H9 (cell line): ENCODE results near the gene RBL1. TPM values are rescaled to one million over a fixed set of nuclear protein-coding genes. Genes with fewer than 3 reads are reported as not detected.

ENCODE experiments used
- DNase-seq: peaks from one replicate; pipeline ENCODE4 v3.0.0-alpha.2; 2017
- H2AFZ ChIP-seq: one replicate; pipeline ENCODE4 v1.6.1; 2013; ENCODE audit warnings: mild to moderate bottlenecking, low read length, control low read depth, moderate library complexity
- H2AK5ac ChIP-seq: 2 replicates; pipeline ENCODE4 v1.6.1; 2013; ENCODE audit warnings: low read length, control low read depth, mixed read lengths; ENCODE audit not compliant: insufficient read length
- H2BK120ac ChIP-seq: one replicate; pipeline ENCODE4 v1.6.1; 2013; ENCODE audit warnings: low read depth, mild to moderate bottlenecking, low read length, control low read depth, inconsistent platforms; ENCODE audit not compliant: poor library complexity, severe bottlenecking
- H2BK12ac ChIP-seq: 2 replicates; pipeline ENCODE4 v1.6.1; 2013; ENCODE audit warnings: low read length, control low read depth, mixed read lengths, low read depth; ENCODE audit not compliant: insufficient read length
- H2BK15ac ChIP-seq: 2 replicates; pipeline ENCODE4 v1.6.1; 2013; ENCODE audit warnings: low read depth, low read length, control low read depth
- H2BK20ac ChIP-seq: one replicate; pipeline ENCODE4 v1.6.1; 2013; ENCODE audit warnings: low read depth, mild to moderate bottlenecking, low read length, control low read depth, inconsistent platforms; ENCODE audit not compliant: poor library complexity, severe bottlenecking
- H2BK5ac ChIP-seq: 2 replicates; pipeline ENCODE4 v1.6.1; 2013; ENCODE audit warnings: low read length, control low read depth, mixed read lengths; ENCODE audit not compliant: insufficient read length
- H3K14ac ChIP-seq: 2 replicates; pipeline ENCODE4 v1.6.1; 2013; ENCODE audit warnings: low read length, control low read depth; ENCODE audit not compliant: insufficient read depth
- H3K18ac ChIP-seq: 2 replicates; pipeline ENCODE4 v1.6.1; 2013; ENCODE audit warnings: low read depth, mild to moderate bottlenecking, mixed read lengths, low read length, control low read depth; ENCODE audit not compliant: insufficient read length
- H3K23ac ChIP-seq: 2 replicates; pipeline ENCODE4 v1.6.1; 2013; ENCODE audit warnings: low read length, control low read depth, mixed read lengths, low read depth; ENCODE audit not compliant: insufficient read length
- H3K23me2 ChIP-seq: 2 replicates; pipeline ENCODE4 v1.6.1; 2013; ENCODE audit warnings: low read depth, mild to moderate bottlenecking, mixed read lengths, low read length, control low read depth; ENCODE audit not compliant: insufficient read length, poor library complexity, severe bottlenecking
- H3K27ac ChIP-seq: 2 replicates; pipeline ENCODE4 v1.5.1; 2013; ENCODE audit warnings: low read length, control low read depth, mixed read lengths, low read depth; ENCODE audit not compliant: insufficient read length
- H3K27me3 ChIP-seq: 2 replicates; pipeline ENCODE4 v1.6.1; 2013; ENCODE audit warnings: low read length, control low read depth, inconsistent platforms; ENCODE audit not compliant: insufficient read depth
- H3K4ac ChIP-seq: 2 replicates; pipeline ENCODE4 v1.6.1; 2013; ENCODE audit warnings: low read depth, mild to moderate bottlenecking, control low read depth, inconsistent platforms, low read length, moderate library complexity
- H3K4me1 ChIP-seq: 2 replicates; pipeline ENCODE4 v1.6.1; 2013; ENCODE audit warnings: low read length, control low read depth, inconsistent platforms; ENCODE audit not compliant: insufficient read depth
- H3K4me2 ChIP-seq: 2 replicates; pipeline ENCODE4 v1.6.1; 2013; ENCODE audit warnings: low read length, control low read depth, mixed read lengths; ENCODE audit not compliant: insufficient read length, insufficient read depth
- H3K56ac ChIP-seq: 2 replicates; pipeline ENCODE4 v1.6.1; 2013; ENCODE audit warnings: low read depth, mild to moderate bottlenecking, mixed read lengths, low read length, control low read depth; ENCODE audit not compliant: insufficient read length
- H3K79me1 ChIP-seq: 2 replicates; pipeline ENCODE4 v1.6.1; 2013; ENCODE audit warnings: low read depth, mild to moderate bottlenecking, moderate library complexity, low read length, control low read depth, inconsistent platforms; ENCODE audit not compliant: insufficient read depth, poor library complexity, severe bottlenecking
- H3K79me2 ChIP-seq: 2 replicates; pipeline ENCODE4 v1.6.1; 2013; ENCODE audit warnings: low read length, control low read depth, inconsistent platforms; ENCODE audit not compliant: insufficient read depth
- H3K9ac ChIP-seq: 2 replicates; pipeline ENCODE4 v1.6.1; 2013; ENCODE audit warnings: low read length, control low read depth, mixed read lengths; ENCODE audit not compliant: insufficient read length; ENCODE audit errors: extremely low read depth
- H3K9me3 ChIP-seq: one replicate; pipeline ENCODE4 v1.6.1; 2013; ENCODE audit warnings: low read depth, low read length, inconsistent platforms; ENCODE audit not compliant: control insufficient read depth
- H3T11ph ChIP-seq: one replicate; pipeline ENCODE4 v1.6.1; 2013; ENCODE audit warnings: mild to moderate bottlenecking, low read length, control low read depth, inconsistent platforms
- H4K20me1 ChIP-seq: one replicate; pipeline ENCODE4 v1.6.1; 2013; ENCODE audit not compliant: control insufficient read depth, insufficient read length, insufficient read depth
- H4K5ac ChIP-seq: 2 replicates; pipeline ENCODE4 v1.6.1; 2013; ENCODE audit warnings: low read depth, mild to moderate bottlenecking, mixed read lengths, low read length, control low read depth; ENCODE audit not compliant: insufficient read length
- H4K8ac ChIP-seq: replicated peaks from 2 replicates; pipeline ENCODE4 v1.6.1; 2013; ENCODE audit warnings: low read length, control low read depth, mixed read lengths, low read depth; ENCODE audit not compliant: insufficient read length
- H4K91ac ChIP-seq: 2 replicates; pipeline ENCODE4 v1.6.1; 2013; ENCODE audit warnings: low read depth, mild to moderate bottlenecking, moderate library complexity, mixed read lengths, low read length, control low read depth; ENCODE audit not compliant: insufficient read length
- H3K27ac Mint-ChIP-seq, 3 experiments: 2 replicates in 2 of 3; 3 replicates in 1 of 3; pipeline ENCODE4 v1.8.0; 2020 to 2021; ENCODE audit warnings: mixed read lengths in 3 of 3, mild to moderate bottlenecking in 1 of 3, moderate library complexity in 1 of 3
- H3K27me3 Mint-ChIP-seq: 2 replicates; pipeline ENCODE4 v1.8.0; 2021; ENCODE audit warnings: low read depth, mild to moderate bottlenecking, moderate library complexity, mixed read lengths
- H3K36me3 Mint-ChIP-seq, 3 experiments: 2 replicates in 2 of 3; 3 replicates in 1 of 3; pipeline ENCODE4 v1.8.0; 2020 to 2021; ENCODE audit warnings: low read depth in 3 of 3, mixed read lengths in 3 of 3; ENCODE audit not compliant: insufficient read depth in 1 of 3
- H3K4me1 Mint-ChIP-seq, 2 experiments: 2 replicates each; pipeline ENCODE4 v1.8.0; 2020; ENCODE audit warnings: mixed read lengths in 2 of 2
- H3K4me3 Mint-ChIP-seq, 2 experiments: 2 replicates in 1 of 2; 3 replicates in 1 of 2; pipeline ENCODE4 v1.8.0; 2020 to 2021; ENCODE audit warnings: mild to moderate bottlenecking in 2 of 2, mixed read lengths in 2 of 2, moderate library complexity in 1 of 2
- H3K9me3 Mint-ChIP-seq, 2 experiments: 2 replicates in 1 of 2; 3 replicates in 1 of 2; pipeline ENCODE4 v1.8.0; 2020; ENCODE audit warnings: mild to moderate bottlenecking in 2 of 2, mixed read lengths in 2 of 2, moderate library complexity in 1 of 2
- WGBS: extraction: QIAGEN DNeasy Blood & Tissue Kit; methylation state at CpG from one replicate; pipeline ENCODE4 v1.1.7; 2013; ENCODE audit warnings: missing lambda C conversion rate, low lambda C conversion rate, mixed read lengths; ENCODE audit not compliant: insufficient read length; ENCODE audit errors: extremely low coverage; 5-methylcytosine and 5-hydroxymethylcytosine counted together
- total RNA-seq: library from RNA; stranded (reverse); gene quantifications from 2 replicates; pipeline ENCODE4 v1.2.1, GENCODE V29; 2021
- TF ChIP-seq, protein P1 (sequence below): fragments of 200-600 bp; sonication (generic); conservative IDR thresholded peaks from 3 replicates; pipeline ENCODE4 v1.8.0; 2021; ENCODE audit warnings: antibody characterized with exemption, mild to moderate bottlenecking

RBL1 gene
- total RNA-seq, 1 experiment from 2014 or later, result 14.1 TPM

DNA sequence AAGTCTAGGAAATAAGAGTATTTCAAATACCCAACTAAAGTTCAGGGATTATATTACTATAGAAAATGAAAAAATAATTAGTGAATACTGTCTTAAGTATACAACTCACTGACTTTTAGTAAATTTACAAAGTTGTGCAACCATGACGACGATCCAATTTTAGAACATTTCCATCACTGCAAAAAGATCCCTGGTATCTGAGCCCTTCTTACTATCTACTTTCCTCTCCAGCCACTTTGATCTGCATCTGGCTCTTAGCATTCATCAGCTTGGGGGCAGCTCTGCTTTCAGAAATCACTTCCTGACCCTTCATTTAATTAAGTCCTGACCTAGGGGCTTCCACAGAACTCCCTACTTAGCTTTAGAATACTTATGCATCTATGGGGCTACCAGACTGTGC lies 38.2 kb upstream of the RBL1 start:
- Mint-ChIP-seq H3K4me1 (no peaks in the 10 kb centered on the region), H3K9me3 (no peaks in the 10 kb centered on the region), H3K27me3 (peaks cover 9% of the 10 kb centered on the region), H3K27ac (no peak overlapping the region), H3K36me3 (no peaks in the 10 kb centered on the region), H3K4me3 (no peak overlapping the region)
- Histone ChIP-seq H2BK20ac (no peak overlapping the region), H3K18ac (no peak overlapping the region), H2BK5ac (no peak overlapping the region), H2AK5ac (no peak overlapping the region), H4K8ac (no peak overlapping the region), H3K4me1 (no peaks in the 10 kb centered on the region), H2BK15ac (no peak overlapping the region), H4K91ac (no peak overlapping the region), H3K4me2 (no peak overlapping the region), H3K23ac (no peak overlapping the region), H2AFZ (no peak overlapping the region), H3K9me3 (no peaks in the 10 kb centered on the region), H4K20me1 (no peaks in the 10 kb centered on the region), H3T11ph (no peak overlapping the region), H3K27me3 (no peaks in the 10 kb centered on the region), H3K56ac (no peak overlapping the region), H3K9ac (no peak overlapping the region), H3K4ac (no peak overlapping the region), H4K5ac (no peak overlapping the region), H3K27ac (no peak overlapping the region), H3K14ac (no peak overlapping the region), H3K79me1 (no peaks in the 10 kb centered on the region), H2BK12ac (no peak overlapping the region), H3K79me2 (no peaks in the 10 kb centered on the region), H3K23me2 (no peaks in the 10 kb centered on the region), H2BK120ac (no peak overlapping the region)
- DNase-seq, result no peak
- TF ChIP-seq, protein P1, sequence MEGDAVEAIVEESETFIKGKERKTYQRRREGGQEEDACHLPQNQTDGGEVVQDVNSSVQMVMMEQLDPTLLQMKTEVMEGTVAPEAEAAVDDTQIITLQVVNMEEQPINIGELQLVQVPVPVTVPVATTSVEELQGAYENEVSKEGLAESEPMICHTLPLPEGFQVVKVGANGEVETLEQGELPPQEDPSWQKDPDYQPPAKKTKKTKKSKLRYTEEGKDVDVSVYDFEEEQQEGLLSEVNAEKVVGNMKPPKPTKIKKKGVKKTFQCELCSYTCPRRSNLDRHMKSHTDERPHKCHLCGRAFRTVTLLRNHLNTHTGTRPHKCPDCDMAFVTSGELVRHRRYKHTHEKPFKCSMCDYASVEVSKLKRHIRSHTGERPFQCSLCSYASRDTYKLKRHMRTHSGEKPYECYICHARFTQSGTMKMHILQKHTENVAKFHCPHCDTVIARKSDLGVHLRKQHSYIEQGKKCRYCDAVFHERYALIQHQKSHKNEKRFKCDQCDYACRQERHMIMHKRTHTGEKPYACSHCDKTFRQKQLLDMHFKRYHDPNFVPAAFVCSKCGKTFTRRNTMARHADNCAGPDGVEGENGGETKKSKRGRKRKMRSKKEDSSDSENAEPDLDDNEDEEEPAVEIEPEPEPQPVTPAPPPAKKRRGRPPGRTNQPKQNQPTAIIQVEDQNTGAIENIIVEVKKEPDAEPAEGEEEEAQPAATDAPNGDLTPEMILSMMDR, result no peak
- no CpG with 5 or more reads among the region's 2 CpGs for WGBS
